CD4-positive, alpha-beta T cell treated with Interferon gamma for 1 hour (primary cell): ENCODE results near the gene LMBR1.
"Not testable (repeated sequence)": the region's sequence is repeated elsewhere in the genome, so short reads cannot be mapped to it uniquely, and the experiment has no call there.

Experiments
- DNase-seq: peaks from one replicate; pipeline ENCODE4 v3.0.0-alpha.2; 2020

The LMBR1 gene

DNA sequence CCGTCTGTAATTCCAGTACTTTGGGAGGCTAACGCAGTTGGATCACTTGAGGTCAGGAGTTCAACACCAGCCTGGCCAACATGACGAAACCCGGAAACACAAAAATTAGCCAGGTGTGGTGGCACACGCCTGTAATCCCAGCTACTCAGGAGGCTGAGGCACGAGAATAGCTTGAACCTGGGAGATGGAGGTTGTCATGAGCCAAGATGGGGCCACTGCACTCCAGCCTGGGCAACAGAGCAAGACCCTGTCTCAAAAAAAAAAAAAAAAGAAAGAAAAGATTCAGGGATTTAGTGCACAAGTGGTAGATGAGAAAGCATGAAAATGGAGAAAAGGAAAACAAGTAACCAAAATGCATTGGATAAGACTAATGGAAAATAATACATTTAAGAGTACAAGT is 49.4 kb downstream of the LMBR1 start:
- DNase-seq: not testable (repeated sequence)

DNA sequence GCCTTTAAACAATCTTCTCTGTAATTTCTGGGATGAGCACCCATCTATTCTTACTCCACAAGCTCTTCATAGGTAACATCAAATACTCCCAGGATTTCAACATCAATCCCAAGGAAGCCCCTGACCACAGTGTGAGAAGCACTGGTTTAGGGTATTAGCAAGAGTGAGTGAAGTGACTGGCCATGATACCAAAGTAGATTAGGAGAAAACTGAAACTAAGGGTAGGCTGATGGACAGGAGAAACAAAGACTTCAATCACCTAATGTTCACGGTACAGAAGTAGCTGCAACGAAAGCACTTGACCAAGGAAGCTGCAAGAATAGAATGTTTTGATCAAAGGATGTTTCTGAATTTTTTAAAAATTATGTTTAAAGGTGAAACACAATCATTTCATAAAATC is 49.8 kb downstream of the LMBR1 start:
- no peak for DNase-seq

- no peak for DNase-seq
Measured at GRCh38 chr7:156842740-156843140, 50.2 kb downstream of the LMBR1 start.

DNA sequence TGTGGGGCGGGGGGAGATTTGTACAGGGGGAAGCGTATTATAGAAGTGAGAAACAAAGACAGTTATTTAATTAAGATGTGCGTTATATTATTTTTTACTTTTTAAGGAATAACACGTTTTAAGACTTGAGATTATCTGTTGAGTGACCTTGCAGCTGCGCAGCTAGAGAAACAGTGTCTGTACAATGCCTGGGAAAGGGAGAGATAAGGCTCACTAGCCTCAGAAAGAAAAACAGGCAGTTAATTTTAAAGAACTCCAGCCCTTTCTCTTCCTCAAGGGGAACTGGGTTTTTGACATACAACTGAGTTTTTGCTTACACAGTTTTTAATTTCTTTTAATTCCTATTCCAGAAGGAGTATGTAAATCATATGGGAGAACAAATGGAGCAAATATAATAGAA is 50.7 kb downstream of the LMBR1 start:
- no peak for DNase-seq

DNA sequence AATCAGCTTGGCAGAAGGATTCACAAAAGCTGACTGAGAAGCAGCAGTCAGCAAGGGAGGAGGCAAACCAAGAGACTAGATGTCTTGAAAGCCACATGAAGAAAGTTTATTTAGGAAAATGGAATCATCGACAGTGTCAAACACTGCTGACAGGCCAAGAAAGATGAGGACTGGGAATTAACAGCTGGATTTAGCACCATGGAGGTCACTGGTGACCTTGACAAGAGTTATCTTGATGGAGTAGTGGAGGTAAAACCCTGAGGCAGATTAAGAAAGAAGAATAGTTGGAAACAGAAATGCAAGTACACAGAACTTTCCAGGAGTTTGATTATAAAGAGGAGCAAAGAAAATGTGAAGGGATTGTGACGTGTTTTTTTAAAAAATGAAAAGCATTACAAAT is 51.5 kb downstream of the LMBR1 start:
- no peak for DNase-seq

- DNase-seq: no peak
Measured at GRCh38 chr7:156840134-156840533, 52.8 kb downstream of the LMBR1 start.

- no peak for DNase-seq
Measured at GRCh38 chr7:156836443-156836842, 56.5 kb downstream of the LMBR1 start.

- no peak for DNase-seq
Measured at GRCh38 chr7:156834462-156834861, 58.5 kb downstream of the LMBR1 start.

DNA sequence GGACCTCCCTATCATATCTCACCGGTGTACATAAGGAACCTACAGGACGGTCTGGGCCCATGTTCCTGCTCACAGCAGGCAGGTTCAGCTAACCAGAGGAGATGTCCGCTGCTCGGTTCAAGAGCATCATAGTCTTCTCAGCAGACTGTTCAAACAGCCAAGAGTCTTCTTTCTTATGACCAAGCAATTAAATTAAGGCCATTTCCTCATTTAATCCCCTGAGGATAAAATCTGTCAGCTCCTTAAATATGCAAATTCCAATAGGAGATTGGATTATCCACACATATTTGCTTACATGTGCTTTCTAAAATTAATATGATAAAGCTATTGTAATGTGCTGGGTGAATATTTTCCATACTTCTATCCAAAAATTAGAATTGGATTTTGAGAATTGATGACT is 59.7 kb downstream of the LMBR1 start:
- no peak for DNase-seq

DNA sequence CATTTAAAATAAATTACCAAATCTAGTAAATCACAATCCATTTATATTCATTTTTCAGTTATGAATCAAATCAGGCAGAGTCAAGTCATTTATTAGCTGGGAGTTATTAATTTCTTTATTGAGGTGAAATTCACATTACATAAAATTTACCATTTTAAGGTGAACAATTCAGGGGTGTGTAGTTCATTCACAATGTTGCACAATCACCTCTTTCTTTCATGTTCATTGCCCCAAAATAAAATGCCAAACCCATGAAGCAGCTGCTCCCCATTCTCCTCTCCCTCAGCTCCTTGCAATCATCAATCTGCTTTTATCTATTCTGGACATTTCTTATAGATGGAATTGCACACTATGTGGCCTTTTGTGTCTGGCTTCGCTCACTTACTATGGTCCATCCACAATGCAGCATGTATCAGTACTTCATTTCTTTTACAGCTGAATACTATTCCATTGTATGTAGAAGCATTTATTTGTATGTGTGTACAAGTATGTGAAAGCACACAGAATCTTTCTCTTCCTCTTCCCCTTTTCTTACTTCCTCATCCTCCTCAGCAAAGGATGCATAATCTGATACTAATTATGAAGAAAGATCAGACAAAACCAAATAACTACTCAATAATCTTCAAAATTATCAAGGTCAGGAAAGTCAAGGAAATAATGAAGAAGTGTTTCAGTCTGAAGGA is 60.6 kb downstream of the LMBR1 start:
- DNase-seq: no peak

GRCh38 chr7:156829669-156830336 is 63.2 kb downstream of the LMBR1 start:
- no peak for DNase-seq

- DNase-seq: no peak
Measured at GRCh38 chr7:156827587-156828203, 65.3 kb downstream of the LMBR1 start.

GRCh38 chr7:156823435-156823834 is 69.5 kb downstream of the LMBR1 start:
- no peak for DNase-seq

DNA sequence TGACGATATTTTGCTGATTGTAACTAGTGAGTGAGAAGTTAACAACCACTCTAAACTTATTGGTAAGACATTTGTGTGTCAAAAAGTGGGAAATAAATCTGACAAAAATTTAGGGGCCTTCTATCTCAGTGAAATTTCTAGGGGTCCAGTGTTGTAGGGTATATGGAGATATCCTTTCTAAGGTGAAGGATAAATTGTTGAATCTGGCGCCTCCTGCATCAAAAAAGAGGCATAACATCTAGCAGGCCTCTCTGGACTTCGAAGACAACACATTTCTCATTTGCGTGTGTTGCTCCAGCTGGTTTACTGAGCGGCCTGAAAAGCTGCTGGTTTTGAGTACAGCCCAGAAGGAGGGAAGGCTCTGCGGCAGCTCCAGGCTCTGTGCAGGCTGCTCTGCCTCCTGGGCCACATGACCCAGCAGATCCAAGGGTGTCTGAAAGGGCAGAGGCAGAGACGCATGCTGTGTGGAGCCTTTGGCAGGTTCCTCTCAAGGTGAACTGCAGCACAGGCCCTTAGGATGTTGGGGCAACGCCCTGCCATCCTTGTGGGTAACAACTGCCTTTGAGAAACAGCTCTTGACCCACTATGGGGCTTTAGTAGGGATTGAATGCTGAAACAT is 72.4 kb downstream of the LMBR1 start:
- no peak for DNase-seq

DNA sequence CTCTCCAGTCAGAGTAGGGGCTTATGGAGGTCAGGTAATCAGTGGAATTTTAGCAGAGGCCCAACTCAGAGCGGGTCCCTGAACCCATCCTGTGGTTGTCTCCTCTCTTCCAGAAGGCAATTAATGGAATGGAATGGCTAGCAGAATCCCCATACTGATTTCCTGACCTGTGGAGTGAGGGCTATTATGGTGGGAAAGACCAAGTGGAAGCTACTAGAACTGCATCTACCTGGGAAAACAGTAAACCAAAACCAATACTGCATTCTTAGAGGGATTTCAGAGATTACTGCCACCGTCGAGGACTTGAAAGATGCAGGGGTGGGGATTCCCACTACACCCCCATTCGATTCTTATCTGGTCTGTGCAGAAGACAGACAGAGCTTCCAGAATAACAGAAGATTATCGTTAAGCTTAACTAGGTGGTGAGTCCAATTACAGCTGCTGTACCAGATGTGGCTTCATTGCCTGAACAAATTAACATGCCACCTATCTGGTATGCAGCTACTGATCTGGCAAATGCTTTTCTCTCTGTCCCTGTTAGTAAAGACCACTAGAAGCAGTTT is 73.2 kb downstream of the LMBR1 start:
- no peak for DNase-seq

DNA sequence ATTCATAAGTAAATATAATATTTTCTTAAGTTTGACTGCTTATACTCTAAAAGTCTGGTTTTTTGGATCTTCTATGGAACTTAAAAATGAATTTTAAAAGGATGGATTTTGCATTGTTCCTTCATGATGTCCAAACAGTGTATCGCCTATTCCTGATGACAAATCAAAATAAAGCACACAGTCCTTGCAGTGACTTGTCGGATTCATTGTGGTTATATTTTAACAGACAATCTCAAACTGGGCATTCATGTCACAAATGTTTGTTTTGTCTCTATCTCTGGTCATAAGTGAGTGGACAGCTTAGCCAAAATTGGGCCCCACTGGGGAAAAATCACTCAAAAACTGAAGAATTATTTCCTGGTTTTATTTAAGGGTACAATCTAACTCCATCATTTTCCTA is 74.8 kb downstream of the LMBR1 start:
- DNase-seq: no peak

- DNase-seq: no peak
Measured at GRCh38 chr7:156816943-156817572, 75.9 kb downstream of the LMBR1 start.

- DNase-seq: no peak
Measured at GRCh38 chr7:156811706-156812105, 81.3 kb downstream of the LMBR1 start.

GRCh38 chr7:156803656-156804055 is 89.3 kb downstream of the LMBR1 start:
- not testable (repeated sequence) for DNase-seq

DNA sequence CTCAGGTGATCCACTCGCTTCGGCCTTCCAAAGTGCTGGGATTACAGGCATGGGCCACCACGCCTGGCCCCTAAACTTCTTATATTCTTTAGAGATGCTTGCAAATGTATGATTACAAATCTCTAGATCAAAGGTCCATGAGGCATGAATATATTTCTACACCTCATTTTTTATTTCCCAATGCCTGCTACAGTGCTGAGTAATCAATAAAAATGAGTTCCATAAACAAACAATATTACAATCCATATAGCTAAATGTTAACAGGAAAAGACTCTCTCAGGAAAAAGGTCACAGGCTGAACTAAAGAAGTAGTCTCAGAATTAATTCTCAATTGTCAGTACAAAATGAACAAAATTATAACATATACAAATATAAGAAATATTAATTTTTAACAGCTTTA is 90.8 kb downstream of the LMBR1 start:
- DNase-seq: no peak

DNA sequence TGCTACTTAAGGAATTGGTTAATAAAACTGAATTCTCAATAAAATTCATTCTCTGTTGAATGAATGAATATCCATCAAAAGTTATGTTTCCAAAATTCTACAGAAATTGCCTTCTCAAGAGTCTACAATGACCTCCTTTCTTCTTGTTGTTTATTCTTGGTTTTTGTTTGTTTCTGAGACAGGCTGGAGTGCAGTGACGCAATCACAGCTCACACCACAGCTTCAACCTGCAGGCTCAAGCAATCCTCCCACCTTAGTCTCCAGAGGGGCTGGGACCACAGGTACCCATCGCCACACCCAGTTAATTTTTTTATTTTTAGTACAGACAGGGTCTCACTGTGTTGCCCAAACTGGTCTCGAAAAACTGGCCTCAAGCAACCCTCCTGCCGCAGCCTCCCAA is 97.6 kb downstream of the LMBR1 start:
- DNase-seq: no peak

DNA sequence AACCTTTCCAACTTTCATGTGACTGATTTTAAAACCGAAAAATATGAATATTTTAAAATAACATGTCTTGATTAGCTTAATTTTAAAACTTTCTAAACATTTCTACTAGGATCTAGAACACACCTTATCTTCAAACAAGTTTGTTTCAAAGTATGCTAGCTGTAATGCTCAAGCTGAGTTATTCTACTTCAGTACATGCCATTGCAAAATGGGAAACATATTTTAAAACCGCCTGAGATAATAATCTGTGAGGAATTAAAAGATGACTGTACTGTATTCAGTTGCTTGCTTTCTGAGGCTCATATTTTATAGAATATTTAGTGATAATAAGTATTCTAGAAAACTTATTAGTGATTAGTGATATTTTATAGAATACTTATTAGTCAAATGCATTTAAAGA is 99.6 kb downstream of the LMBR1 start:
- no peak for DNase-seq

GRCh38 chr7:156792611-156793010 is 100.4 kb downstream of the LMBR1 start:
- no peak for DNase-seq
